ENCODE data around the gene MEAK7.

MEAK7 gene

GRCh38 chr16:84511180-84511800 is 6.8 kb upstream of the MEAK7 start:
- peak; percentile 87 for DNase-seq

GRCh38 chr16:84509032-84509950 is 4.8 kb upstream of the MEAK7 start:
- DNase-seq, result no peak

GRCh38 chr16:84508502-84508901 is 4.0 kb upstream of the MEAK7 start:
- DNase-seq, result no peak

- no peak for DNase-seq
Measured at GRCh38 chr16:84507011-84507982, 2.8 kb upstream of the MEAK7 start.

GRCh38 chr16:84505249-84506187 is 1.1 kb upstream of the MEAK7 start:
- no peak for DNase-seq

- no peak for DNase-seq
Measured at GRCh38 chr16:84503751-84504395, 586 bp downstream of the MEAK7 start.

- DNase-seq, result no peak
Measured at GRCh38 chr16:84502581-84502980, 1.9 kb downstream of the MEAK7 start.

- DNase-seq, result no peak
Measured at GRCh38 chr16:84502075-84502474, 2.4 kb downstream of the MEAK7 start.

- no peak for DNase-seq
Measured at GRCh38 chr16:84501077-84501735, 3.3 kb downstream of the MEAK7 start.

- DNase-seq, result no peak
Measured at GRCh38 chr16:84500531-84500930, 3.9 kb downstream of the MEAK7 start.

GRCh38 chr16:84499638-84500037 is 4.8 kb downstream of the MEAK7 start:
- DNase-seq, result no peak

- DNase-seq, result no peak
Measured at GRCh38 chr16:84498859-84499620, 5.4 kb downstream of the MEAK7 start.

- DNase-seq, result no peak
Measured at GRCh38 chr16:84498223-84498610, 6.2 kb downstream of the MEAK7 start.

- no peak for DNase-seq
Measured at GRCh38 chr16:84497418-84498222, 6.8 kb downstream of the MEAK7 start.

- no peak for DNase-seq
Measured at GRCh38 chr16:84496991-84497390, 7.5 kb downstream of the MEAK7 start.

GRCh38 chr16:84495506-84495905 is 9.0 kb downstream of the MEAK7 start:
- no peak for DNase-seq

- DNase-seq, result no peak
Measured at GRCh38 chr16:84489131-84489530, 15.3 kb downstream of the MEAK7 start.

- no peak for DNase-seq
Measured at GRCh38 chr16:84487358-84487757, 17.1 kb downstream of the MEAK7 start.

Measured in effector CD4-positive, alpha-beta T cell (primary cell).